HepG2 (cell line): ENCODE results near the gene PPP1R14D. TPM values are rescaled to one million over a fixed set of nuclear protein-coding genes. Genes with fewer than 3 reads are reported as not detected.
A peak's percentile ranks its signal among the peaks of the same experiment; 100 is the strongest.

ENCODE experiments used
- CC2D1A ChIP-seq: sonication (generic); formaldehyde crosslinking; IDR thresholded peaks from 2 replicates; pipeline ENCODE4 v1.8.1; 2023; ENCODE audit warnings: mild to moderate bottlenecking, missing genetic modification reagents
- FOXP1 ChIP-seq, 2 experiments: fragments of 450-650 bp in 1 of 2; IDR thresholded peaks; 2 replicates each; pipeline ENCODE4 v1.6.1; 2017 to 2018; ENCODE audit warnings: antibody characterized with exemption in 1 of 2
- MAFK ChIP-seq, 2 experiments: IDR thresholded peaks in 1 of 2; conservative IDR thresholded peaks in 1 of 2; 2 replicates each; pipeline ENCODE4 v1.6.1; 2011; ENCODE audit warnings: improper control_type of control experiment in 2 of 2, low read length in 2 of 2
- MED8 ChIP-seq: sonication (generic); formaldehyde crosslinking; IDR thresholded peaks from 2 replicates; pipeline ENCODE4 v1.8.1; 2023; ENCODE audit warnings: mild to moderate bottlenecking, missing genetic modification reagents; ENCODE audit not compliant: insufficient replicate concordance
- MTF1 ChIP-seq: sonication (generic); formaldehyde crosslinking; IDR thresholded peaks from 2 replicates; pipeline ENCODE4 v1.5.0; 2020; ENCODE audit warnings: missing genetic modification reagents
- NFKB2 ChIP-seq: sonication (generic); formaldehyde crosslinking; IDR thresholded peaks from 2 replicates; pipeline ENCODE4 v1.4.0; 2020; ENCODE audit warnings: missing genetic modification reagents, borderline replicate concordance
- TCF7L2 ChIP-seq: IDR thresholded peaks from 2 replicates; pipeline ENCODE4 v1.6.1; 2011; ENCODE audit warnings: mild to moderate bottlenecking, low read depth, low read length, moderate library complexity
- WIZ ChIP-seq: sonication (generic); formaldehyde crosslinking; IDR thresholded peaks from 2 replicates; pipeline ENCODE4 v1.5.1; 2020; ENCODE audit warnings: mild to moderate bottlenecking, missing genetic modification reagents
- ZNF343 ChIP-seq: sonication (generic); formaldehyde crosslinking; IDR thresholded peaks from 2 replicates; pipeline ENCODE4 v1.4.0; 2020; ENCODE audit warnings: mild to moderate bottlenecking, missing genetic modification reagents
- ZNF441 ChIP-seq: sonication (generic); formaldehyde crosslinking; IDR thresholded peaks from 2 replicates; pipeline ENCODE4 v1.7.0; 2021; ENCODE audit warnings: missing genetic modification reagents, borderline replicate concordance
- ZNF549 ChIP-seq: sonication (generic); formaldehyde crosslinking; IDR thresholded peaks from 2 replicates; pipeline ENCODE4 v1.5.0; 2020; ENCODE audit warnings: missing genetic modification reagents
- ZNF569 ChIP-seq: sonication (generic); formaldehyde crosslinking; IDR thresholded peaks from 2 replicates; pipeline ENCODE4 v1.5.0; 2020; ENCODE audit warnings: mild to moderate bottlenecking, missing genetic modification reagents, moderate library complexity, borderline replicate concordance
- ZNF891 ChIP-seq: sonication (generic); formaldehyde crosslinking; IDR thresholded peaks from 2 replicates; pipeline ENCODE4 v1.5.0; 2020; ENCODE audit warnings: mild to moderate bottlenecking, missing genetic modification reagents
- ZSCAN20 ChIP-seq: sonication (generic); formaldehyde crosslinking; IDR thresholded peaks from 2 replicates; pipeline ENCODE4 v1.4.0; 2020; ENCODE audit warnings: missing genetic modification reagents, mild to moderate bottlenecking, borderline replicate concordance
- polyA plus RNA-seq, 8 experiments: library from polyadenylated mRNA; depleted of rRNA in 3 of 8; stranded (reverse) in 7 of 8; unstranded in 1 of 8; fragments of >200 nt; fragmentation: Illumina TruSeq in 4 of 8; extraction: Trizol in 4 of 8; gene quantifications; 2 replicates each; pipeline versions ENCODE4 v1.2.1 to v1.2.3, GENCODE V29; 2011 to 2016; ENCODE audit warnings: low read depth in 4 of 8, missing spikeins in 1 of 8, mixed read lengths in 1 of 8; ENCODE audit not compliant: insufficient read depth in 1 of 8
- total RNA-seq, 5 experiments: library from RNA; depleted of rRNA; stranded (reverse); fragments of >200 nt; fragmentation: Illumina TruSeq; extraction: Trizol; gene quantifications; 2 replicates each; pipeline ENCODE4 v1.2.3, GENCODE V29; 2016; ENCODE audit warnings: low read depth in 1 of 5
- TF ChIP-seq, protein P1 (sequence below), 2 experiments: sonication (generic) in 1 of 2; formaldehyde crosslinking in 1 of 2; IDR thresholded peaks; 2 replicates each; pipeline versions ENCODE4 v1.4.0 to v1.6.1; 2016 to 2020; ENCODE audit warnings: borderline replicate concordance in 1 of 2, low read depth in 1 of 2, mild to moderate bottlenecking in 1 of 2, missing genetic modification reagents in 1 of 2
- TF ChIP-seq, protein P2 (sequence below): sonication (generic); formaldehyde crosslinking; IDR thresholded peaks from 2 replicates; pipeline ENCODE4 v1.4.0; 2020; ENCODE audit warnings: missing genetic modification reagents, mild to moderate bottlenecking, borderline replicate concordance
- TF ChIP-seq, protein P3 (sequence below): sonication (generic); formaldehyde crosslinking; conservative IDR thresholded peaks from 2 replicates; pipeline ENCODE4 v1.4.0; 2020; ENCODE audit warnings: missing genetic modification reagents

PPP1R14D gene
- total and polyA plus RNA-seq, 2 of the 13 experiments (the other 11 are each of a cell fraction or from before 2014, with no cell fraction given), result 0.53 to 0.55 TPM

DNA sequence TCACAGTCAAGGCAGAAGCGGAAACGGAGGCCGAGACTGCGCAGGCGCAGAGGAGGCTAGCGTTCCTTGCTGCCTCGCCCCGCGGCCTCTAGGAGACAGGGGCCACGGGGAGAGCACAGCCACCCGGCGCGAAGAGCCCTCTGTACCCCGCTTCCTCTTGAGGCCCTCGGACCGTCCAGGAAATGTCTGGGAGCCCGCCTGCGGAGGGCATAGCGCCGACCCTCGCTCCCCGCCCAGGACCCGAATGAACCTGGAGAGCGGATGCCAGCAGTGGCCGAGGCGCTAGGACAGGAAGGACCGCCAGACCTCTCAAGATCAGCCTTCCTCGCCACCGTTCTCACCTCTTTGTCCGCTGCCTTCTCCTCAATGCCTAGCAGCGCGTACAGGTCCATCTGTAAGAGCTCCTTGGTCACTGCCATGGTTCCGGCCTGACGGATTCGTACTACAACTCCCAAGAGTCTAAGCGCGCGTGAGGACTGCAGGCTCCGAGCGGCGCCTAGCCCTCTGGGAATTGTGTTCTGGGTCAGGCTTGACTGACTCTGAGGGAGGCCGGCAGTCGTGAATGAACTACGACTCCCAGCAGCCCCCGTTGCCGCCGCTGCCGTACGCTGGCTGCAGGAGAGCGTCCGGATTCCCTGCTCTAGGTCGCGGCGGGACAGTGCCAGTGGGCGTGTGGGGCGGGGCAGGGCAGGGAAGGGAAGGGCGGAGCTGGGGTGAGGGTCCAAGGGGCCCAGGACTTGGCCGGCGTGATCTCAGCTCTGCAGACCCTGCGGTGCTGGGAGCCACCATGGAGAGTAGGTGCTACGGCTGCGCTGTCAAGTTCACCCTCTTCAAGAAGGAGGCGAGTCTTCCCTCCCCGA, 21.2 kb downstream of the PPP1R14D start, which contains the start of the genes DNAJC17 and ZFYVE19 (continued):
- TF ChIP-seq ZSCAN20 (CRISPR knock-in tag), result no peak
- TF ChIP-seq ZNF549 (CRISPR knock-in tag), result no peak
- TF ChIP-seq MED8, result peak; percentile 33
- peak; percentile 39; the same call in 1 of the 2 replicates for TF ChIP-seq ZNF441 (CRISPR knock-in tag)
- TF ChIP-seq ZNF343 (CRISPR knock-in tag), result peak; percentile 22; the same call in 1 of the 2 replicates
- TF ChIP-seq NFKB2, result peak; percentile 45; the same call in 1 of the 2 replicates
- TF ChIP-seq MAFK (conservative IDR thresholded peaks at IDR 0.05 in 1 of 2, IDR thresholded peaks at IDR 0.05 in 1 of 2; ENCODE audit: low read length in 2 of 2), result peak in 1 of 2 experiments; percentile 4; a peak in 1 of 4 replicates
- TF ChIP-seq, protein P1, sequence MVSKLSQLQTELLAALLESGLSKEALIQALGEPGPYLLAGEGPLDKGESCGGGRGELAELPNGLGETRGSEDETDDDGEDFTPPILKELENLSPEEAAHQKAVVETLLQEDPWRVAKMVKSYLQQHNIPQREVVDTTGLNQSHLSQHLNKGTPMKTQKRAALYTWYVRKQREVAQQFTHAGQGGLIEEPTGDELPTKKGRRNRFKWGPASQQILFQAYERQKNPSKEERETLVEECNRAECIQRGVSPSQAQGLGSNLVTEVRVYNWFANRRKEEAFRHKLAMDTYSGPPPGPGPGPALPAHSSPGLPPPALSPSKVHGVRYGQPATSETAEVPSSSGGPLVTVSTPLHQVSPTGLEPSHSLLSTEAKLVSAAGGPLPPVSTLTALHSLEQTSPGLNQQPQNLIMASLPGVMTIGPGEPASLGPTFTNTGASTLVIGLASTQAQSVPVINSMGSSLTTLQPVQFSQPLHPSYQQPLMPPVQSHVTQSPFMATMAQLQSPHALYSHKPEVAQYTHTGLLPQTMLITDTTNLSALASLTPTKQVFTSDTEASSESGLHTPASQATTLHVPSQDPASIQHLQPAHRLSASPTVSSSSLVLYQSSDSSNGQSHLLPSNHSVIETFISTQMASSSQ (IDR thresholded peaks at IDR 0.05; ENCODE audit: low read depth), result peak; percentile 28; the same call in 1 of the 2 replicates
- TF ChIP-seq, protein P1 (CRISPR knock-in tag; IDR thresholded peaks at IDR 0.05; ENCODE audit: borderline replicate concordance), result peak; percentile 54; the same call in 1 of the 2 replicates
- no peak for TF ChIP-seq ZNF569 (CRISPR knock-in tag)
- no peak; the same call in 1 of the 2 replicates for TF ChIP-seq WIZ (CRISPR knock-in tag)
- no peak for TF ChIP-seq CC2D1A (CRISPR knock-in tag)
- TF ChIP-seq MTF1, result no peak
- TF ChIP-seq FOXP1 (IDR thresholded peaks at IDR 0.05), result no peak
- no peak for TF ChIP-seq FOXP1 (CRISPR knock-in tag; IDR thresholded peaks at IDR 0.05)
- TF ChIP-seq, protein P2, sequence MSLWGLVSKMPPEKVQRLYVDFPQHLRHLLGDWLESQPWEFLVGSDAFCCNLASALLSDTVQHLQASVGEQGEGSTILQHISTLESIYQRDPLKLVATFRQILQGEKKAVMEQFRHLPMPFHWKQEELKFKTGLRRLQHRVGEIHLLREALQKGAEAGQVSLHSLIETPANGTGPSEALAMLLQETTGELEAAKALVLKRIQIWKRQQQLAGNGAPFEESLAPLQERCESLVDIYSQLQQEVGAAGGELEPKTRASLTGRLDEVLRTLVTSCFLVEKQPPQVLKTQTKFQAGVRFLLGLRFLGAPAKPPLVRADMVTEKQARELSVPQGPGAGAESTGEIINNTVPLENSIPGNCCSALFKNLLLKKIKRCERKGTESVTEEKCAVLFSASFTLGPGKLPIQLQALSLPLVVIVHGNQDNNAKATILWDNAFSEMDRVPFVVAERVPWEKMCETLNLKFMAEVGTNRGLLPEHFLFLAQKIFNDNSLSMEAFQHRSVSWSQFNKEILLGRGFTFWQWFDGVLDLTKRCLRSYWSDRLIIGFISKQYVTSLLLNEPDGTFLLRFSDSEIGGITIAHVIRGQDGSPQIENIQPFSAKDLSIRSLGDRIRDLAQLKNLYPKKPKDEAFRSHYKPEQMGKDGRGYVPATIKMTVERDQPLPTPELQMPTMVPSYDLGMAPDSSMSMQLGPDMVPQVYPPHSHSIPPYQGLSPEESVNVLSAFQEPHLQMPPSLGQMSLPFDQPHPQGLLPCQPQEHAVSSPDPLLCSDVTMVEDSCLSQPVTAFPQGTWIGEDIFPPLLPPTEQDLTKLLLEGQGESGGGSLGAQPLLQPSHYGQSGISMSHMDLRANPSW (CRISPR knock-in tag), result no peak; the same call in 1 of the 2 replicates
- no peak for TF ChIP-seq TCF7L2
- TF ChIP-seq ZNF891 (CRISPR knock-in tag), result peak; percentile 38
- TF ChIP-seq, protein P3, sequence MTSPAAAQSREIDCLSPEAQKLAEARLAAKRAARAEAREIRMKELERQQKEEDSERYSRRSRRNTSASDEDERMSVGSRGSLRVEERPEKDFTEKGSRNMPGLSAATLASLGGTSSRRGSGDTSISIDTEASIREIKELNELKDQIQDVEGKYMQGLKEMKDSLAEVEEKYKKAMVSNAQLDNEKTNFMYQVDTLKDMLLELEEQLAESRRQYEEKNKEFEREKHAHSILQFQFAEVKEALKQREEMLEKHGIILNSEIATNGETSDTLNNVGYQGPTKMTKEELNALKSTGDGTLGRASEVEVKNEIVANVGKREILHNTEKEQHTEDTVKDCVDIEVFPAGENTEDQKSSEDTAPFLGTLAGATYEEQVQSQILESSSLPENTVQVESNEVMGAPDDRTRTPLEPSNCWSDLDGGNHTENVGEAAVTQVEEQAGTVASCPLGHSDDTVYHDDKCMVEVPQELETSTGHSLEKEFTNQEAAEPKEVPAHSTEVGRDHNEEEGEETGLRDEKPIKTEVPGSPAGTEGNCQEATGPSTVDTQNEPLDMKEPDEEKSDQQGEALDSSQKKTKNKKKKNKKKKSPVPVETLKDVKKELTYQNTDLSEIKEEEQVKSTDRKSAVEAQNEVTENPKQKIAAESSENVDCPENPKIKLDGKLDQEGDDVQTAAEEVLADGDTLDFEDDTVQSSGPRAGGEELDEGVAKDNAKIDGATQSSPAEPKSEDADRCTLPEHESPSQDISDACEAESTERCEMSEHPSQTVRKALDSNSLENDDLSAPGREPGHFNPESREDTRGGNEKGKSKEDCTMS (CRISPR knock-in tag), result no peak
